OCI-LY1 (cell line): Measurements from ENCODE around the gene RRAS2.
"Not testable (repeated sequence)": the region's sequence is repeated elsewhere in the genome, so short reads cannot be mapped to it uniquely, and the experiment has no call there.

Source experiments
- H2AFZ ChIP-seq: fragments of 200-600 bp; sonication (generic), shearing (Covaris generic); 2 replicates; pipeline ENCODE4 v1.6.0; 2014; ENCODE audit warnings: antibody characterized with exemption, mild to moderate bottlenecking, low read length
- H3F3A ChIP-seq: fragments of 200-600 bp; sonication (generic), shearing (Covaris generic); 2 replicates; pipeline ENCODE4 v1.6.0; 2014; ENCODE audit warnings: mild to moderate bottlenecking, antibody characterized with exemption, low read length, moderate library complexity; ENCODE audit not compliant: insufficient read depth
- H3K27ac ChIP-seq: fragments of 200-600 bp; sonication (generic); 2 replicates; pipeline ENCODE4 v1.5.1; 2014; ENCODE audit warnings: low read length, mixed run types, mild to moderate bottlenecking, low read depth; ENCODE audit not compliant: poor library complexity, severe bottlenecking
- H3K27me3 ChIP-seq: fragments of 200-600 bp; sonication (generic); 2 replicates; pipeline ENCODE4 v1.6.0; 2014; ENCODE audit warnings: antibody characterized with exemption, mild to moderate bottlenecking, low read length, moderate library complexity; ENCODE audit not compliant: insufficient read depth
- H3K36me3 ChIP-seq: fragments of 200-600 bp; sonication (generic); 2 replicates; pipeline ENCODE4 v1.6.1; 2014; ENCODE audit warnings: mild to moderate bottlenecking, antibody characterized with exemption, low read length, moderate library complexity, mixed read lengths; ENCODE audit not compliant: insufficient read depth
- H3K4me1 ChIP-seq: fragments of 200-600 bp; sonication (generic); 2 replicates; pipeline ENCODE4 v1.5.1; 2014; ENCODE audit warnings: mild to moderate bottlenecking, low read length, moderate library complexity; ENCODE audit not compliant: insufficient read depth, severe bottlenecking
- H3K4me2 ChIP-seq: fragments of 200-600 bp; sonication (generic), shearing (Covaris generic); 2 replicates; pipeline ENCODE4 v1.6.1; 2014; ENCODE audit warnings: low read length
- H3K4me3 ChIP-seq: fragments of 200-600 bp; sonication (generic); 2 replicates; pipeline ENCODE4 v1.5.1; 2014; ENCODE audit warnings: low read length, low read depth, mild to moderate bottlenecking, mixed read lengths; ENCODE audit not compliant: poor library complexity, severe bottlenecking
- H3K79me2 ChIP-seq: fragments of 200-600 bp; shearing (Covaris generic); 2 replicates; pipeline ENCODE4 v1.6.1; 2016; ENCODE audit warnings: mixed run types, low read length, mixed read lengths; ENCODE audit not compliant: insufficient read depth
- H3K9ac ChIP-seq: fragments of 200-600 bp; sonication (generic), shearing (Covaris generic); 2 replicates; pipeline ENCODE4 v1.6.1; 2014; ENCODE audit warnings: mild to moderate bottlenecking, low read length, mixed read lengths
- H3K9me2 ChIP-seq: fragments of 200-600 bp; sonication (generic), shearing (Covaris generic); 2 replicates; pipeline ENCODE4 v1.6.1; 2014; ENCODE audit warnings: low read depth, mild to moderate bottlenecking, low read length, mixed read lengths
- H3K9me3 ChIP-seq: fragments of 200-600 bp; shearing (Covaris generic); 2 replicates; pipeline ENCODE4 v1.6.1; 2014; ENCODE audit warnings: low read length, mixed read lengths
- H4K20me1 ChIP-seq: fragments of 200-600 bp; sonication (generic), shearing (Covaris generic); 2 replicates; pipeline ENCODE4 v1.6.0; 2016; ENCODE audit warnings: mild to moderate bottlenecking, low read length; ENCODE audit not compliant: insufficient read depth
- EZH2 ChIP-seq: fragments of 200-600 bp; sonication (generic), shearing (Covaris generic); IDR thresholded peaks from 2 replicates; pipeline ENCODE4 v1.8.0; 2017; ENCODE audit warnings: borderline replicate concordance, mixed run types, mild to moderate bottlenecking, antibody characterized with exemption, low read length, moderate library complexity, mixed read lengths
- TF ChIP-seq, protein P1 (sequence below): fragments of 200-600 bp; sonication (generic), shearing (Covaris generic); IDR thresholded peaks from 2 replicates; pipeline ENCODE4 v1.5.1; 2017; ENCODE audit warnings: mild to moderate bottlenecking, antibody characterized with exemption, low read length, moderate library complexity, mixed read lengths

The RRAS2 gene

DNA sequence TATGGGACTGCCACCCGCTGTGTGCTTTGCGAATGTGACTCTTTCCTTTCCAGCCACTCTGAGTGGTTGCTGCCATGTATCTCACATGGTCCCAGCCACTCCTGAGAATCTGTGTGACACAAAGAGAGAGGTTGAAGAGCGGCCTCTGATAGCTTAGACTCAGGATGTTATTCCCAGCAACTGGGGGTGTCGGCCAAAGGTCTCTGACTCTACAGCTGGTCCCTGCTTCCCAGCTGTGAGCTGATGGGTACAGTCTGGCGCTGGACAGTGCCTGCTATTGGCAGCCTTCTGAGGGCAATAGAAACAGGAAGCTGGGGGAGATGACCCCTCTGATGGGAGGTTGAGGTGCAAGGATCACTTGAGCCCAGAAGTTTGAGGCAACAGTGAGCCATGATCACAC is 105.1 kb downstream of the RRAS2 start:
- Histone ChIP-seq H3K27me3 (no peaks in the 10 kb centered on the region; the same call in 1 of the 2 replicates), H3K9me2 (no peaks in the 10 kb centered on the region), H2AFZ (no peak overlapping the region), H3K79me2 (no peaks in the 10 kb centered on the region), H3K27ac (no peak overlapping the region), H4K20me1 (no peaks in the 10 kb centered on the region), H3K4me2 (no peak overlapping the region), H3K4me1 (no peaks in the 10 kb centered on the region), H3K9ac (no peak overlapping the region), H3K36me3 (no peaks in the 10 kb centered on the region), H3K4me3 (no peak overlapping the region), H3F3A (no peaks in the 10 kb centered on the region), H3K9me3 (no peaks in the 10 kb centered on the region)
- TF ChIP-seq, protein P1, sequence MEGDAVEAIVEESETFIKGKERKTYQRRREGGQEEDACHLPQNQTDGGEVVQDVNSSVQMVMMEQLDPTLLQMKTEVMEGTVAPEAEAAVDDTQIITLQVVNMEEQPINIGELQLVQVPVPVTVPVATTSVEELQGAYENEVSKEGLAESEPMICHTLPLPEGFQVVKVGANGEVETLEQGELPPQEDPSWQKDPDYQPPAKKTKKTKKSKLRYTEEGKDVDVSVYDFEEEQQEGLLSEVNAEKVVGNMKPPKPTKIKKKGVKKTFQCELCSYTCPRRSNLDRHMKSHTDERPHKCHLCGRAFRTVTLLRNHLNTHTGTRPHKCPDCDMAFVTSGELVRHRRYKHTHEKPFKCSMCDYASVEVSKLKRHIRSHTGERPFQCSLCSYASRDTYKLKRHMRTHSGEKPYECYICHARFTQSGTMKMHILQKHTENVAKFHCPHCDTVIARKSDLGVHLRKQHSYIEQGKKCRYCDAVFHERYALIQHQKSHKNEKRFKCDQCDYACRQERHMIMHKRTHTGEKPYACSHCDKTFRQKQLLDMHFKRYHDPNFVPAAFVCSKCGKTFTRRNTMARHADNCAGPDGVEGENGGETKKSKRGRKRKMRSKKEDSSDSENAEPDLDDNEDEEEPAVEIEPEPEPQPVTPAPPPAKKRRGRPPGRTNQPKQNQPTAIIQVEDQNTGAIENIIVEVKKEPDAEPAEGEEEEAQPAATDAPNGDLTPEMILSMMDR = no peak
- TF ChIP-seq EZH2 = no peak

DNA sequence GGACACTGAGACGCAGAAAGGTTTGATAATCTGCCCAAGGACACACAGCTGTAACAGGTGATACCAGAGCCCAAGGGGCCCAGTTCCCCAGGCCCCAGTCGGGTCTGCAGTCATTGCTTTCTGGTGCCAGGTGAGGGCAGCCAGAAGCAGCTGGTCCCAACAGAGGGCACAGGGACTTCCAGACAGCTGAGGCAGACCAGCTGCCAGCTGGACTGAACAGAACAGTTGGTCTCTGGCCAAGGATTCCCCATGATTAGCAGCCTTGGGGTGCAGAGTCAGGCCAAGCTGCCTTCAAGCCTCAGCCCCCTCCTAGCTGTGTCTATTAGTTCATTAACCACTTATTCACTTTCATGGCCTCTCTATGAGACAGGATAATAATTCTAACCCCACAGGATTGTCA is 105.6 kb downstream of the RRAS2 start:
- Histone ChIP-seq H3K9me2 (no peaks in the 10 kb centered on the region), H3K4me2 (no peak overlapping the region), H3K9ac (no peak overlapping the region), H3K36me3 (no peaks in the 10 kb centered on the region), H2AFZ (no peak overlapping the region), H3K27me3 (no peaks in the 10 kb centered on the region; the same call in 1 of the 2 replicates), H3K4me1 (no peaks in the 10 kb centered on the region), H3K27ac (no peak overlapping the region), H3K9me3 (no peaks in the 10 kb centered on the region), H3K79me2 (no peaks in the 10 kb centered on the region), H3K4me3 (no peak overlapping the region), H4K20me1 (no peaks in the 10 kb centered on the region), H3F3A (no peaks in the 10 kb centered on the region)
- TF ChIP-seq, protein P1 = no peak
- TF ChIP-seq EZH2 = no peak

DNA sequence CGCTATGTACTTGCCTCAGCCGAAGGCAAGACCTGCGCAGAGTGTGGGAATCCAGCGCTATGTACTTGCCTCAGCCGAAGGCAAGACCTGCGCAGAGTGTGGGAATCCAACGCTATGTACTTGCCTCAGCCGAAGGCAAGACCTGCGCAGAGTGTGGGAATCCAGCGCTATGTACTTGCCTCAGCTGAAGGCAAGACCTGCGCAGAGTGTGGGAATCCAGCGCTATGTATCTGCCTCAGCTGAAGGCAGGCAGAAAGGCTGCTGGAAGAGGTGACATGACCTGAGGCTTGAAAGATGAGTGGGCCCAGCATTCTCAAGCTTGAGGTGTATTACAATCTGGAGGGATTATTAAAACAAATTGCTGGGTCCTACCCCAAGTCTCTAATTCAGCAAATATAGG is 106.5 kb downstream of the RRAS2 start:
- H3K9me3 ChIP-seq, H3K36me3 ChIP-seq, H3K4me2 ChIP-seq, H2AFZ ChIP-seq, H3F3A ChIP-seq, H3K9ac ChIP-seq, H3K9me2 ChIP-seq, H3K27me3 ChIP-seq, H3K4me3 ChIP-seq, H3K79me2 ChIP-seq, H3K4me1 ChIP-seq, H3K27ac ChIP-seq, H4K20me1 ChIP-seq: not testable (repeated sequence)

DNA sequence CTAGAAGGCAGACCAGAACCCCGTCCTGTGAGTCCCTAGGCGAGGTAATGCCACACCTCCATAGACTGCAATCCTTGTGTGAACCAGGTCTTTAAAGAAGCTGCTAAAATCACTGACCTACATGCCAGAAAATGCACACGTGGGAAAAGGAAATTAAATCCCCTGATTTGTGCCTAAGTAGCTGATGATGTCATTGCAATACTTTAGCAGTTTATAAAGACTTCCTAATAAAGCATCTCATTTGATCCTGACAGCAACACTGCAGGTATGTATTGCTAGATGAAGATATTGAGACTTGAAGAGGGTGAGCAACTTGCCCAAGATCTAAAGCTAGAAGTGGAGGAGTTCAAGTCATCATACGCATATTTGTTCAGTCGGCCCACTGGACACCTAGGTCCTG is 107.2 kb downstream of the RRAS2 start:
- no peak overlapping the region for H2AFZ ChIP-seq
- H3K79me2 ChIP-seq = no peaks in the 10 kb centered on the region
- H3K27me3 ChIP-seq = no peaks in the 10 kb centered on the region; the same call in 1 of the 2 replicates
- no peaks in the 10 kb centered on the region for H3K9me2 ChIP-seq
- H3K9ac ChIP-seq = no peak overlapping the region
- TF ChIP-seq, protein P1 = no peak
- no peak for TF ChIP-seq EZH2
- no peaks in the 10 kb centered on the region for H3K36me3 ChIP-seq
- no peak overlapping the region for H3K4me2 ChIP-seq
- no peak overlapping the region for H3K4me3 ChIP-seq
- H4K20me1 ChIP-seq = no peaks in the 10 kb centered on the region
- H3K4me1 ChIP-seq = no peaks in the 10 kb centered on the region
- H3F3A ChIP-seq = no peaks in the 10 kb centered on the region
- H3K27ac ChIP-seq = no peak overlapping the region
- no peaks in the 10 kb centered on the region for H3K9me3 ChIP-seq
